Stimulated activated CD8-positive, alpha-beta memory T cell treated with anti-CD3 and anti-CD28 coated beads, Interleukin-15, amount 100 ng/mL, for 4 hours (primary cell): ENCODE results near the gene BCL2L13.
"Not testable (repeated sequence)": the region's sequence is repeated elsewhere in the genome, so short reads cannot be mapped to it uniquely, and the experiment has no call there.

ENCODE experiments used
- DNase-seq, 2 donors: peaks; one replicate each; pipeline ENCODE4 v3.0.0-alpha.2; 2020; ENCODE audit warnings: low read depth in 2 of 2

The BCL2L13 gene

GRCh38 chr22:17761138-17761488 lies 122.6 kb downstream of the BCL2L13 start:
- no peak for DNase-seq

- not testable (repeated sequence) for DNase-seq
Observed at GRCh38 chr22:17763442-17763841, 124.9 kb downstream of the BCL2L13 start.

- no peak for DNase-seq
Observed at GRCh38 chr22:17764036-17764435, 125.5 kb downstream of the BCL2L13 start.

- not testable (repeated sequence) for DNase-seq
Observed at GRCh38 chr22:17764852-17765251, 126.3 kb downstream of the BCL2L13 start.

GRCh38 chr22:17767233-17768065 lies 128.9 kb downstream of the BCL2L13 start:
- peak in 1 of 2 donors; percentile 34 for DNase-seq

- no peak for DNase-seq
Observed at GRCh38 chr22:17769013-17769715, 130.6 kb downstream of the BCL2L13 start.

- no peak for DNase-seq
Observed at GRCh38 chr22:17769716-17770082, 131.1 kb downstream of the BCL2L13 start.

- no peak for DNase-seq
Observed at GRCh38 chr22:17770180-17771077, 131.9 kb downstream of the BCL2L13 start.

GRCh38 chr22:17772249-17772957 lies 133.8 kb downstream of the BCL2L13 start:
- DNase-seq = no peak

GRCh38 chr22:17772958-17773605 lies 134.5 kb downstream of the BCL2L13 start:
- DNase-seq = no peak

- DNase-seq = peak; percentile 44 to 48
Observed at GRCh38 chr22:17773606-17774205, 135.1 kb downstream of the BCL2L13 start.

GRCh38 chr22:17774206-17774925 lies 135.8 kb downstream of the BCL2L13 start, which contains the start of gene BID:
Gene BID (minus strand): TSS chr22:17774469. CDS start chr22:17750116, 24,353 bp downstream.
- DNase-seq = no peak

- no peak for DNase-seq
Observed at GRCh38 chr22:17774926-17775685, 136.5 kb downstream of the BCL2L13 start.

- no peak for DNase-seq
Observed at GRCh38 chr22:17775781-17776465, 137.4 kb downstream of the BCL2L13 start.

- peak; percentile 43 to 46 for DNase-seq
Observed at GRCh38 chr22:17777005-17777716, 138.6 kb downstream of the BCL2L13 start.

GRCh38 chr22:17777717-17778044 lies 139.1 kb downstream of the BCL2L13 start:
- no peak for DNase-seq

- DNase-seq = no peak
Observed at GRCh38 chr22:17778412-17778976, 139.9 kb downstream of the BCL2L13 start.
